ENCODE results near the gene CPSF7. TPM values are rescaled to one million over a fixed set of nuclear protein-coding genes. Genes with fewer than 3 reads are reported as not detected.

CPSF7 gene
- total RNA-seq, 1 experiment from 2014 or later: 145 TPM

- Histone ChIP-seq H3K79me2 (ENCODE audit: insufficient read depth, low read length) (no peaks in the 10 kb centered on the region), H3K79me1 (ENCODE audit: insufficient read depth, low read depth, low read length, poor library complexity, severe bottlenecking) (peaks cover 4% of the 10 kb centered on the region), H2BK20ac (ENCODE audit: low read depth, low read length, poor library complexity, severe bottlenecking) (no peak overlapping the region), H2AK5ac (ENCODE audit: insufficient read length, low read length) (no peak overlapping the region), H3K23ac (ENCODE audit: insufficient read length, low read depth, low read length) (no peak overlapping the region), H2BK15ac (ENCODE audit: low read depth, low read length) (no peak overlapping the region), H3K27ac (ENCODE audit: insufficient read length, low read depth, low read length) (no peak overlapping the region), H4K8ac (replicated peaks; ENCODE audit: insufficient read length, low read depth, low read length) (no peak overlapping the region), H3T11ph (ENCODE audit: low read length) (no peak overlapping the region), H4K5ac (ENCODE audit: insufficient read length, low read depth, low read length) (no peak overlapping the region), H3K9me3 (ENCODE audit: control insufficient read depth, low read depth, low read length) (no peaks in the 10 kb centered on the region), H3K18ac (ENCODE audit: insufficient read length, low read depth, low read length) (no peak overlapping the region), H3K4me1 (ENCODE audit: insufficient read depth, low read length) (no peaks in the 10 kb centered on the region), H3K4me2 (ENCODE audit: insufficient read depth, insufficient read length, low read length) (no peak overlapping the region), H3K56ac (ENCODE audit: insufficient read length, low read depth, low read length) (no peak overlapping the region), H3K9ac (ENCODE audit: extremely low read depth, insufficient read length, low read length) (no peak overlapping the region), H4K20me1 (ENCODE audit: control insufficient read depth, insufficient read depth, insufficient read length) (no peaks in the 10 kb centered on the region), H2BK120ac (ENCODE audit: low read depth, low read length, poor library complexity, severe bottlenecking) (no peak overlapping the region), H3K27me3 (ENCODE audit: insufficient read depth, low read length) (no peaks in the 10 kb centered on the region), H2BK12ac (ENCODE audit: insufficient read length, low read depth, low read length) (no peak overlapping the region), H3K4ac (ENCODE audit: low read depth, low read length) (no peak overlapping the region), H2AFZ (ENCODE audit: low read length) (no peak overlapping the region), H2BK5ac (ENCODE audit: insufficient read length, low read length) (no peak overlapping the region), H3K23me2 (ENCODE audit: insufficient read length, low read depth, low read length, poor library complexity, severe bottlenecking) (no peaks in the 10 kb centered on the region), H4K91ac (ENCODE audit: insufficient read length, low read depth, low read length) (no peak overlapping the region), H3K14ac (ENCODE audit: insufficient read depth, low read length) (no peak overlapping the region)
- TF ChIP-seq CTCF (conservative IDR thresholded peaks at IDR 0.05): no peak
- Mint-ChIP-seq H3K27ac (no peak overlapping the region), H3K4me1 (no peaks in the 10 kb centered on the region; a peak in 1 of 4 replicates), H3K27me3 (ENCODE audit: low read depth) (no peaks in the 10 kb centered on the region), H3K36me3 (ENCODE audit: insufficient read depth in 1 of 3, low read depth in 3 of 3) (peaks cover 53 to 97% (median 94%) of the 10 kb centered on the region in 3 experiments), H3K4me3 (no peak overlapping the region), H3K9me3 (no peaks in the 10 kb centered on the region)
- DNase-seq: no peak
- WGBS (ENCODE audit: extremely low coverage, insufficient read length, low lambda C conversion rate): no CpG with 5 or more reads among the region's 2 CpGs
Observed at GRCh38 chr11:61414547-61414946, 15.2 kb downstream of the CPSF7 start.
